GM19397 (cell line): ENCODE measurements around the gene RCAN2.
A peak's percentile ranks its signal among the peaks of the same experiment; 100 is the strongest.

ENCODE experiments used
- ATAC-seq: cut with Tn5 transposase; IDR thresholded peaks from one replicate; pipeline ENCODE4 v1.9.1; 2021; ENCODE audit warnings: mild to moderate bottlenecking, moderate library complexity; ENCODE audit not compliant: unreplicated experiment

The RCAN2 gene

DNA sequence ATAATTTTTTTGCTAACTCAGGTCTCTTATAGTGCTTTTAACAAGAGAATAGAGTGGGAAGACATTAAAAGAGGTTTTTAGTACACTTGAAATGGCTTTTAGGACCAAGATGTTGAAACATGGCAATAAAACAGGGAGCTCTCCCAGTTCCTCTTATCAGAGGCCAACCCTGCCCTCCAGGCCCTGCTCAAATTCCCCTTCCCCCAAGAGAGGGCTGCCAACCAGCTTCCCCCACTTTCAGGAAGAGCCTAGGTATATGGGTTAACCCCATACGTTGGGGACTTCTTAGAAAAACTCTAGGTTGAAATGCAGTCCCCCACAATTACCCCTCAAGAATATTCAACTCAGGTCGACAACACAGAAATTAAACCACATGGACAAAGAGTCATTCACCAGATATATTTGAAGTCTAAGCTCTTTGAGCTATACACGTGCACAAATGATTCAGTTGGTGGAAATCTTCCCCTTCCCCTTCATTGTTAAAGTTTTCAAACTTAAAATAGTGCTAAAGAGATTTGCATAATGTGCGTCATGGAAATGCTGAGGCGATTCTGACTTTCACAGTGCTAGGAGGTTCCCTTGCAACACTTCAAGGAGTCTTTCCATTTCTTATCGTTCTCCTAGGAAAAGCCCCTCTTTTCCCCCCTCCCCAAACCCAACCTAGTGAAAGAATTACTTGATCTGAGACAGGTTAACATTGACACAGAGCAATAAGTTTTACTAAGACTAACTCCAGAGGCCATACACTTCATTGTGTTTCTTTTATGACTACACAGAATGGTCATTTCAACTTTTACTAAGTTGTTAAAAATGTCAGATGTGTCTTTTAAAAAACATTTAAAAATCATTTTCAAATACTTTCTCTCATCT, 270.7 kb downstream of the RCAN2 start:
- ATAC-seq = peak; percentile 57

DNA sequence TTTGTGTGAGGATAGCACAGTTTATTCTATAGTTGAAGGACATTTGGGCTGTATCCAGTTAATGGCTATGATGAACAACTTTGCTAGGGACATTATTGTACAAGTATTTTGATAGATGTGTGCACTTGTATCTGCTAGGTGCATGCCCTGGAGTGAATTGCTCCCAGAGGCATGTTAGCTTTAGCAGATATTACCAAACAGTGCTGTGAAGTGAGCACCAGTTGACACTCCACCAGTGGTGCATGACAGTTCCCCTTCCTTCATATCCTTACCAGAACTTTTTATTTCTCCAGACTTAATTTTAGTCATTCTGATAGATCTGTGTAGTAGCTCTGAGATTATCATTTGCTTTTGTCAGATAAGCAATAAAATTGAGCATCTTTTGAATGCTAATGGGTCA, 271.6 kb downstream of the RCAN2 start:
- no peak for ATAC-seq

DNA sequence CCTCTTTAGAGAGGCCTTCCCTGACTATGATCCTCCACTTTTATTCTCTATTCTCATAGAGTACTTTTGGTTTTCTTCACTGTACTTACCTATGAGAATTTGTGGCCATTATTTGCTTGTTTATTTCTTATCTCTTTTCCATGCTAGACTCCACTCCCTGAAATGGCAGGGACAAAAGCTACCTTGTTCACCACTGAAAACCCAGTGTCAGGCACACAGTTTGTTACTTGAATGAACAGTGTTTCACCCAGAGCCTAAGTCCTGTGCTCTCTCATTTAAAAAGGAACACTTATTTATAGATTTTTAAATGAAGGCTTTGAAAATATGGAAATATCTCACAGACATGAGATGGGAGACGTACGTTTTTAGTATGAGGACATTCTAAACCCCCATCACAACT, 272.8 kb downstream of the RCAN2 start:
- ATAC-seq = no peak

DNA sequence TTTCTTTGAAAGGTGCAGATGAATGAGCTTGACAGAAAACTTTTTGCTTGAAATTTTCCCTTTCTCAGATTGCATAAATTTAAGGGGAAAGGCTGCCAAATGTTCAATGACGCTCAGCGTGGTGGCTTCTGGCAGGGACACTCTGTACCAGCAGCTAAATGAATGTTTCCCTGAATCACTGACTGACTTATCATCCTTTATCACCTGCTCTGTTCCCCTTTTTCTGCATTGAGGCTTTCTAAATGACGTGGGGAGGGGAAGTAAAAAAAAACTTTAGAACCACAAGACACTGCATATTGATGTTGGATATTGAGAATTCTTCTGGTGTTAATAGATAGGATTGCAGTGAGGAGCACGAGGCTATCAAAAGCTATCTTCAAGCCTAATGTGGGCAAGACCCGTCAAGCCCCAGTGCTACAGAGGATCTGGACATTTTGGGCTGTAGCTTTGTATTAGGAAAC, 273.5 kb downstream of the RCAN2 start:
- ATAC-seq = peak; percentile 46

DNA sequence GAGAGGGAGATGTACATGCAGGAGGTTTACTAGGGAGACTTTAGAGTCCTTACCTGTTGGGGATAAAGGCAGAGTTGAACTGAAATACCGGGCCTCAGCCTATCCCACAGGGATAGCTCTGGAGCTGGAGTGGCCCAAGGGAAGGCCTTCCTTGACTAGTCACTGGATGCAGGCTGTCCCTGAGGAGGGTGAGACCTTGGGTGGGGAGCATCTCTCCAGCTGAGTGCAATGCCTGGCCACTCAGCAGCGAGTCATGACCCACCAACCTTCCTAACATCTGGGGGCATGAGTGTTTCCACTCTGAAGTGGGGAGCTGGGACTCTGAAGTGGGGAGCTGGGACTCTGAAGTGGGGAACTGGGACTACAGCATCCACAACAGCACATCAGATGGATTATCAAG, 274.4 kb downstream of the RCAN2 start:
- no peak for ATAC-seq

DNA sequence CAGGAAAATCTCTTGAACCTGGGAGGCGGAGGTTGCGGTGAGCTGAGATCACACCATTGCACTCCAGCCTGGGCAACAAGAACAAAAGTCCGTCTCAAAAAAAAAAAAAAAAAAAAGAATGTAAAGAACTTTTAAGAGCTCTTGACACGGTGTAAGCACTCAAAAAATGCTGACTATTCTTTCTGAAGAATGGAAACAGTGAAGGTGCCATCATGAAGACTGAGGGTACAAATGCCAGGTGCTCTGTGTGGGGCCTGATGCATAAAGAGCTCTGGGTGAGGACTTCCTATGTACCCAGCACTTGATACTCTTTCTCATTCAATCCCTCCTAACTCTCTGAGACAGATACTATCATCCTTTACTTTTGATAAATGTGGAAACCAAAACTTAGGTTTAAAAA, 275.5 kb downstream of the RCAN2 start:
- no peak for ATAC-seq

DNA sequence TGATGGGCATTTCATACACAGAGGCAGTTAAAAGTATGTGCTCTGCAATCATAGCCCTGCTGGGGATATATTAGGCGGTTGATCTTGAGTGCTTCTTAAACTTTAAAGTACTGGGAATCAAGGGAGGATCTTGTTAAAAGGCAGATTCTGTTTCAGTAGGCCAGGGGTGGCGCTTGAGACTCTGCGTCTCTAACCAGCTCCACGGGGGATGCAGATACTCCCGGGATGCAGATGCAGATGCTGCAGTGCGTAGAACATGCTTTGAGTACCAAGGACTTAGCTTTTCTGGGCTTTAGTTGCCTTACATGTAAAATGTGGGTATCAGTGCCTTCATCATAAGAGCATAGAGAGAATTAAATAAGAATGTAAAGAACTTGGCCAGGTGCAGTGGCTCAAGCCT, 276.0 kb downstream of the RCAN2 start:
- ATAC-seq = no peak

DNA sequence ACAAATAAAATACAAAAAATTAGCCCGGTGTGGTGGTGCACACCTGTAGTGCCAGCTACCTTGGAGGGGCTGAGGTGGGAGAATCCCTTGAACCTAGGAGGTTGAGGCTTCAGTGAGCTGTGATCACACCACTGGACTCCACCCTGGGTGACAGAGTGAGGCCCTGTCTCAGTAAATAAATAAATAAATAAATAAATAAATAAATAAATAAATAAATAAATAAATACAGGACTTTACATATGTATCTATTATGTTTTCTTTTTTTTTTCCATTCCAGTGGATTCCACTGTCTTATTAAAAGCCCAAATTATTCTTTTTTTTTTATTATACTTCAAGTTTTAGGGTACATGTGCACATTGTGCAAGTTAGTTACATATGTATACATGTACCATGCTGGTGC, 279.3 kb downstream of the RCAN2 start:
- no peak for ATAC-seq

DNA sequence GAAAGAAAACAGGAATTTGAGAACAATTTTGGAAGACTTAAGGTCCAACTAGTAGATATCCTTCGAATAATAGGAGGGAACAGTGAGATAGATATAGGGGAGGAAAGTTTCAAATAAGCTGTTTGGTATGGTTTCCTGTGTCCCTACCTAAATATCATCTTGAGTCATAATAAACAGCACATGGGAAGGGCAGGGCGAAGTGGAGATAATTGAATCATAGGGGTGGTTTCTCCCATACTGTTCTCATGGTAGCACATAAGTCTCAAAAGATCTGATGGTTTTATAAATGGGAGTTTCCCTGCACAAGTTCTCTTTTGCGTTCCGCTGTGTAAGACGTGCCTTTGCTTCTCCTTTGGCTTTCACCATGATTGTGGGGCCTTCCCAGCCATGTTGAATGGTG, 281.0 kb downstream of the RCAN2 start:
- no peak for ATAC-seq

DNA sequence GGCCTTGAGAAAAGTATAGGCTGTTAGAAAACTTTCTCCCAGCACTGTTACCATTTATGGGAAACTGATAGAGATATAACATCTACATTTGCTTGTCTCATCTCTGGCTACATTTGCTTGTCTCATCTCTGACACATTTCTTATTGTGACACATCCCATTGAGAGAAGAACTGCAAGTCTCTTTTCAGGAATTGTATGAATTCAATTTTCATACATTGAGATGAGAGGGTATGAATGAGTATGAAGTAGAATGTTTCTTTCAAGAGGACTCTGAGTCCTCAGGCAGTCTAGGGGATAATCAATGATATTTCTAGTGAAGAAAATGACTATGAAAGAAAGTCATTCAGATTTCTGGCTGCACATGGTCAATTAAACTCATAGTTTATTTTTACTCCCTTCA, 282.9 kb downstream of the RCAN2 start:
- no peak for ATAC-seq

DNA sequence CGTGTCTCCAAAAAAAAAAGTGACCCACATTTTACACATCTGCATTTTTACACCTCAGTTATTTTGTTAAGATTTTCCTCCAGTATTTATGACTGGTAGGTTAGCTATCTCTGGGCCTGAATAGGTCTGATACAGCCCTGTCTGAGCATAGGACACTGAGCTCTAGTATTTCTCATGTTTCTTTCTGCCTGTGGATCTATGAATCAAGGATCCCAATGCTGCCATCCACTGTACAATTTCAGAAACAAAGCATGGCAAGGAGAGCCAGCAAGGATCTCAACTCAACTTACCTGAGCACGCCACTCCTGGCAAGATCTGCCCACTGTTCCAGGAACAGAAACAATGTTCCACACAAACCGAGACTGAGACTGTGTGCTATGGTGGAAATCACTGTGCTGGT, 284.1 kb downstream of the RCAN2 start:
- no peak for ATAC-seq

DNA sequence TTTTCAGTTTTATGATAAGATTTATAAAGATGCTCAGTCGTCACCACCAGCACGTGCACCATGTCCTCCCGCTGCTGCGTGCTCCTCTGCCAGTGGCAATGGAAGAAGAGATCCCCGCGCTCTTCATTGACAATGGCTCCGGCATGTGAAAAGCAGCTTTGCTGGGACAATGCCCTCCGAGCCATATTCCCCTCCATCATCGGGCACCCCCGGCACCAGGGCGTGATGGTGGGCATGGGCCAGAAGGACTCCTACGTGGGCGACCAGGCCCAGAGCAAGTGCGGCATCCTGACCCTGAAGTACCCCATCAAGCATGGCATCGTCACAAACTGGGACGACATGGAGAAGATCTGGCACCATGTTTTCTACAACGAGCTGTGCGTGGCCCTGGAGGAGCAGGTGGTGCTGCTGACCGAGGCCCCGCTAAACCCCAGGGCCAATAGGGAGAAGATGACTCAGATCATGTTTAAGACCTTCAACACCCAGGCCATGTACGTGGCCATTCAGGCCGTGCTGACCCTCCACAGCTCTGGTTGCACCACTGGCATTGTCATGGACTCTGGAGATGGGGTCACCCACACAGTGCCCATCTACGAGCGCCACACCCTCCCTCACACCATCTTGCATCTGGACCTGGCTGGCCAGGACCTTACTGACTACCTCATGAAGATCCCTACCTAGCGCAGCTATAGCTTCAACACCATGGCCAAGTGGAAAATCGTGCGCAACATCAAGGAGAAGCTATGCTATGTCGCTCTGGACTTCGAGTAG, 286.2 kb downstream of the RCAN2 start:
- ATAC-seq = no peak

DNA sequence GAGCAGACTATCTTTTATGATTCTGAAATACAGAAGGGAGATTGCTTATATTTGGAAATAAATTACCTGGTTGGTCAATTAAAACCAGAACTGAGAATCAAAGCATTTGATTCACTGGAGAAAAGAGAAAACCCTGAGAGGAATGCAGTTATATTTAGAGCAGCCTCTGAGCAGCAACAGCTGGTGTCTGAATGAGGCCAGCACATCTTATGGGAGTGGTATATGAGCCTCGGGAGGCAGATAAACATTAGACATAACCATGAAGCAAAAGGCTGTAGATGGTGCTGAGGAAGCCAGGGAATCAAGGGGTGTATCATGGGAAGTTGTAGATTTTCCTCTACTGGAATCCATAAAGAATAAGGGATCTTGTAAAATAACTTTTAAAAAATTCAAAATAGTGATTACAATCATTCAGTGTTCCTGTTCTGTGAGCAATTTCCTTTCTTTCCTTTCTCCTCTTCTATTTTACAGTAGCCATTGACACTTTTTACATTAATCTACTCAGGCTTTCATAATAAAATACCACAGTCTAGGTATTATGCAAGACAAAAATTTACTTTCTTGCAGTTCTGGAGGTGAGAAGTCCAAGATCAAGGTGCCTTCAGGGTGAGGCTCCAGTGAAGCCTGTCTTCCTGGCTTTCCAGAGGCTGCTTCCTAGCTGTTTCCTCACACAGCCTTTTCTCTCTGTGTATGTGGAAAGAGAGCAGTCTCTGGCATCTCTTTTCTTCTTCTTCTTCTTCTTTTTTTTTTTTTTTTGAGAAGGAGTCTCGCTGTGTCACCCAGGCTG, 287.7 kb downstream of the RCAN2 start:
- no peak for ATAC-seq

DNA sequence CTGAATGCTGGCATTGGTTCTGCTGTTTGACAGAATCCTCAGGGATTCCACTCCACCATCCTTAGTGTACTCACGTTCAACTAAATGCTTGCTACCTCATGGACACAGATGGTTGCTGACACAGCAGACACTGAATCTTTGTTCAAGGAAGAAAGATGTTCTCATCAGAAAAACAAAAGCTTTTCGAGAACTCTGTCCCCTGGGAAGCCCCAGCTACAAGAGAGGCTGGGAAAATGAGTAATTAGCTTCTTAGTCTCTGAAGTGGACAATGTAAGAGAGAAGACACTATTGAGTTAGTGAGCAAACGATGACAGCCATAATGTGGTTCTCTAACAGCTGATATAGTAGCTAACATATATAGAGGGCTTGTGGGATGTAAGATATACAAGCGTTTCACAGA, 289.5 kb downstream of the RCAN2 start:
- ATAC-seq = no peak

DNA sequence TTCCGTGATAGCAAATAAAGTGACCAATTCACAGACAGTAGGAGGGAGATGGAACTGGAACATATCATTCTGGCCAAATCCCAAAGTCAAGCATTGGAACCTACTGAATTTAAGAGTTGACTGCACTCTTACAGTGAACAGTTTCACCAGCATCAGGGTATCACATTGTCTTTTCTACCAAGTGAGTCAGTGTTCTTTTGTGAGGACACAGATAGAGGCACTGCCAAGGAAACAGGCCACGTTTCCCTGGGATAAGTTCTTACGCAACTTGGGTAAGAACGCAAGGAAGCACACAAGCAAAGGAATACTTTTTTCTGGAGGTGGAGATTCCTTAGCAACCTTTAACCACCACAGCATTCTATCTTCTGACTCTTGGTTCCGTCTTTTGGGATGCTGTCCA, 291.9 kb downstream of the RCAN2 start:
- ATAC-seq = no peak

DNA sequence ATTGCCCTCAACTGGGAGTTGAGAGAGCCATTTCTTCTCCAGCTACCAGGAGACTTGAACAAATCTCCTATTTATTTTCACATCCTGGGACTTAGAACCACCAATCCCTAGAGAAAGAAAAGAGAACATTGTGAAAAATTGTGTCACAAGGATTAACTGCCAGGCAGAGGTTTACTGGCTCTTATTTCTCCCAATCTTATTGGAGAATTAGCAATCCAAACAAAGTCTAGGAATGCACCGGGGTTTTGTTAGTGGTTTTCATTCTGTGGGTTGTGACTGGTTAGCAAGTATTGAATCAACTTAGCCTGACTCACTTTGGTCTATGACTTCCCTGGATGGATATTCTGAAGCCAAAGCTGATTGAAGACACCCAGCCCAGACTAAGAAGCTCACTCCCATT, 299.3 kb downstream of the RCAN2 start:
- ATAC-seq = no peak

DNA sequence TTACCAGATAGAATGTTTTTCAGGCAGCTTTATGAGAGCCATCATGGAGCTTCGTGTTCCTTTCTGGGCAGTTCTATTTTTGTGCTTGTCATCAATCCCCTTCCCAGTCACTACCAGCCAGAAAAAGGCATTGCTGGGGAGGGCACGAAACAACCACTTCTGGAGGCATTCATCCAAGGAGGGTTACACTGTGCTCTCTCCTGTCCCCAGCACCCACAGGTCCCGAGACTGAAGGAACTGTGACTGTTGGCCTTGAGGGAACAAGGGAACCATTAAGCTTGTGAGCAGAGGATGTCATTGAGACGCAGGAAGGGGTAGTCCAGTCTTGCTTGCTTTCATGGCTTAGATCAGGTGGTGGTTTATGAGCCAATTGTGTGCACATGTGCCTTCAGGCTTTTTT, 300.4 kb downstream of the RCAN2 start:
- no peak for ATAC-seq

DNA sequence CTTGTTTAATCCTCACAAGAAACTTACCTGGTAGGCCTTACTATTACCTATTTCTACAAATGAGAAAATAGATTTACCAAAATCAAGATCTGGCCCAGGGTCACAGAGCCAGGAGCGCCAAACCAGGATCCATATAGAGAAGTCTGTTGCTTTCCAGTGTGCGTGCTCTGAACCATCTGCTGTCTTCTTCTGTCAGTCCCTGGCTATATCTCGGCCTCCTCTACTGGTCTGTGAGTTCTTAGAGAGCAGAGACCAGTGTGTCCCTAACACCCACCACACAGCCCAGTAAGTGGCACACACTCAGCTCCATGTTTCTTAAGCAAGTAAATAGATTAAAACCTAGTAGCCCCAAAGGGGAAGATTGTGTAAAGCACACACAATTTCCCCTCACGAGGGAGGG, 301.5 kb downstream of the RCAN2 start:
- ATAC-seq = no peak

DNA sequence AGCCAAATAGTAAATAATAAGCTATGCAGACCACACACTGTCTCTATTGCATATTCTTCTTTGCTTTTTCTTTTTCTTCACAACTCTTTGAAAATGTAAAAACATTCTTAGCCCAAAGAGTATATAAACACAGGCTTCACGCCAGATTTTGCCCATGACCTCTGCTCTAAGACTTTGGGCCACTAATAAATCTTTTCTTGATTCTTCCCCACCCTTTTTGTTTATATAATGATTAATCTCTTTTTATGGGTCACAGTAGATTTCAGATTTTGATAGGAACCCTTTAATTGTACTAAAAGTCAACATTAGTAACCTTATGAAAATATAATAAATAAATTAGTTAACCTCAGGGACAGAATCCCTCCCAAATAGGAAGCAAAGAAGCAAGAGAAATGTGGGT, 304.7 kb downstream of the RCAN2 start:
- ATAC-seq = no peak

DNA sequence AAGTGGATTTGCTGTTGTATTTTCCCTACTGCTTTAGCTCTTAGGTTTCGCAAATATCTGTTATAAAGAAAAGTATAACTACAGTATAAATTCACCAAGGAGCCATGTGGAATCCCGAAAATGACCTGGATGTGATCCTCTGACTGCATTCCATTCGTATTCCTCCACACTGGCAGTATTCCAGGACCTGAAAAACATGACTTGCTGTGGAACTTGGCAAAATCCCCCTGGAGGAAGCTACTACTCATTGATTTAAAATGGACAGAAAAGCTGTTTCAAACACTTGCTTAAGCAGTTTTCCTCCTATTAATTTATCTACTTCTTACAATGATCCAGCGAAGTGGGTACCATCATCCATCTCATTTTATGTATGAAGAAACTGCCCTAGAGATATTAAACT, 307.1 kb downstream of the RCAN2 start:
- ATAC-seq = no peak

DNA sequence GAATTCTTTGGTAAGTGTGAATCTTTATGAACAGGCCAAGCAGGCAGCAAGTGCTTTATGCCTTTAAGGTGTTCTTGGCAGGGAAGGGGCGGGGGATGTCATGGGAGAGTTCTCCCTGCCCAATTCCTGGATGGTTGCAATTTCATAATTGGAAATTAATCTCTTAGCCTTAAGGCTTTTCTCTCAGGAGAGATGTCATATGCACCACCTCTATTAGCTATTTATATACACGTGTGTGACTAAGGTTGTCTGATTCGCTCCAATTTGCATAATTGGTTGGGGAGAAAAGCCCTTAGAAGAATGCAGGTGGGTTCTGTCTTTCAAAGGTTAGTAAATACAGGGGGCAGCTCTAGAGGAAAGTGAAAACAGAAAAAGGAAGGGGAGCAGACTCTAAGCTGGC, 315.3 kb downstream of the RCAN2 start:
- peak; percentile 51 for ATAC-seq
